HEK293T (cell line): ENCODE data around the gene SENP5.

Experiments used
- CTCF ChIA-PET: fragments of 350-600 bp; formaldehyde crosslinking; extraction: SDS; loops from one replicate; lab custom pipeline; 2021; ENCODE audit warnings: antibody characterized with exemption, inconsistent platforms; lab: Yijun Ruan, JAX
- POLR2A ChIA-PET: fragments of 350-600 bp; formaldehyde crosslinking; extraction: SDS; loops from one replicate; lab custom pipeline; 2020; ENCODE audit warnings: antibody characterized with exemption, inconsistent platforms; lab: Yijun Ruan, JAX
- DNase-seq: peaks from one replicate; pipeline ENCODE4 v3.0.0; 2012; ENCODE audit warnings: mixed read lengths; ENCODE audit errors: extremely low spot score
- ARNT ChIP-seq: fragments of 450-650 bp; IDR thresholded peaks from 2 replicates; pipeline ENCODE4 v1.6.1; 2017; ENCODE audit warnings: mild to moderate bottlenecking
- BHLHE40 ChIP-seq: fragments of 450-650 bp; IDR thresholded peaks from 2 replicates; pipeline ENCODE4 v1.6.1; 2016; ENCODE audit warnings: mild to moderate bottlenecking, moderate library complexity, borderline replicate concordance
- CTBP1 ChIP-seq: fragments of 450-650 bp; IDR thresholded peaks from 2 replicates; pipeline ENCODE4 v1.6.1; 2016; ENCODE audit warnings: borderline replicate concordance
- ELF4 ChIP-seq: fragments of 450-650 bp; IDR thresholded peaks from 2 replicates; pipeline ENCODE4 v1.6.1; 2017; ENCODE audit warnings: antibody characterized with exemption
- FOXA1 ChIP-seq: fragments of 450-650 bp; IDR thresholded peaks from 2 replicates; pipeline ENCODE4 v1.6.1; 2016; ENCODE audit warnings: mild to moderate bottlenecking
- FOXK2 ChIP-seq: fragments of 450-650 bp; IDR thresholded peaks from 2 replicates; pipeline ENCODE4 v1.6.1; 2016; ENCODE audit warnings: mild to moderate bottlenecking
- FOXM1 ChIP-seq: fragments of 450-650 bp; IDR thresholded peaks from 2 replicates; pipeline ENCODE4 v1.6.1; 2017; ENCODE audit warnings: mild to moderate bottlenecking, borderline replicate concordance
- HDGF ChIP-seq: fragments of 450-650 bp; IDR thresholded peaks from 2 replicates; pipeline ENCODE4 v1.6.1; 2017; ENCODE audit warnings: antibody characterized with exemption, borderline replicate concordance
- L3MBTL2 ChIP-seq: fragments of 450-650 bp; conservative IDR thresholded peaks from 2 replicates; pipeline ENCODE4 v1.6.1; 2016; ENCODE audit warnings: mild to moderate bottlenecking
- LEF1 ChIP-seq: fragments of 450-650 bp; IDR thresholded peaks from 2 replicates; pipeline ENCODE4 v1.6.1; 2017; ENCODE audit warnings: mild to moderate bottlenecking, borderline replicate concordance
- NFRKB ChIP-seq: fragments of 450-650 bp; IDR thresholded peaks from 2 replicates; pipeline ENCODE4 v1.6.1; 2016; ENCODE audit warnings: mild to moderate bottlenecking, moderate library complexity
- SP1 ChIP-seq: fragments of 450-650 bp; IDR thresholded peaks from 2 replicates; pipeline ENCODE4 v1.6.1; 2017
- SUZ12 ChIP-seq: fragments of 450-650 bp; IDR thresholded peaks from 2 replicates; pipeline ENCODE4 v1.6.1; 2016; ENCODE audit warnings: mild to moderate bottlenecking
- TARDBP ChIP-seq: fragments of 450-650 bp; IDR thresholded peaks from 2 replicates; pipeline ENCODE4 v1.6.1; 2016
- ZNF384 ChIP-seq: fragments of 450-650 bp; IDR thresholded peaks from 2 replicates; pipeline ENCODE4 v1.6.1; 2016
- TF ChIP-seq, protein P1 (sequence below): fragments of 450-650 bp; IDR thresholded peaks from 2 replicates; pipeline ENCODE4 v1.6.1; 2016

Gene SENP5

DNA sequence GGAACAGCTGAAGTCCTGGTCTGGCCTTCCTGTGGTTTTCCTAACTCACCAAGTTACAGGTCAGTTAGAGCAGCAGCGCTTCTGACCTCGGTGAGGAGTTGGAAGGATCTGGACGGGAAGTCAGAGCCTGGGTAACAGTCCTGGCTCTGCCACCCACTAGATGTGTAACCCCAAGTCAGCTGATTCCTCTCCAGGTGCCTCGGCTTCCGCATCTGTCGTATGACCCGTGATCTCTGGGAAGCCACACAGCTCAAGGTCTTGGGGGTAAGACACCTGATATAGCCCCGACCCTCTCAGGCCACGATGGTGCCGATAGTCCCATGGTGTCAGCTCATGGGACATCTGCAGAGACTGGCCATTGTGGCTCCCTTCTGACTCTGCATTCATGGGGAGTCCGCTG lies 109.2 kb downstream of the SENP5 start:
- DNase-seq = no peak
- TF ChIP-seq BHLHE40 (no peak), HDGF (no peak), ARNT (no peak), ELF4 (no peak), LEF1 (no peak), ZNF384 (no peak), FOXM1 (no peak)
- TF ChIP-seq, protein P1, sequence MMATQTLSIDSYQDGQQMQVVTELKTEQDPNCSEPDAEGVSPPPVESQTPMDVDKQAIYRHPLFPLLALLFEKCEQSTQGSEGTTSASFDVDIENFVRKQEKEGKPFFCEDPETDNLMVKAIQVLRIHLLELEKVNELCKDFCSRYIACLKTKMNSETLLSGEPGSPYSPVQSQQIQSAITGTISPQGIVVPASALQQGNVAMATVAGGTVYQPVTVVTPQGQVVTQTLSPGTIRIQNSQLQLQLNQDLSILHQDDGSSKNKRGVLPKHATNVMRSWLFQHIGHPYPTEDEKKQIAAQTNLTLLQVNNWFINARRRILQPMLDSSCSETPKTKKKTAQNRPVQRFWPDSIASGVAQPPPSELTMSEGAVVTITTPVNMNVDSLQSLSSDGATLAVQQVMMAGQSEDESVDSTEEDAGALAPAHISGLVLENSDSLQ = no peak
- CTCF ChIA-PET = no interaction called here
- POLR2A ChIA-PET = no interaction called here

DNA sequence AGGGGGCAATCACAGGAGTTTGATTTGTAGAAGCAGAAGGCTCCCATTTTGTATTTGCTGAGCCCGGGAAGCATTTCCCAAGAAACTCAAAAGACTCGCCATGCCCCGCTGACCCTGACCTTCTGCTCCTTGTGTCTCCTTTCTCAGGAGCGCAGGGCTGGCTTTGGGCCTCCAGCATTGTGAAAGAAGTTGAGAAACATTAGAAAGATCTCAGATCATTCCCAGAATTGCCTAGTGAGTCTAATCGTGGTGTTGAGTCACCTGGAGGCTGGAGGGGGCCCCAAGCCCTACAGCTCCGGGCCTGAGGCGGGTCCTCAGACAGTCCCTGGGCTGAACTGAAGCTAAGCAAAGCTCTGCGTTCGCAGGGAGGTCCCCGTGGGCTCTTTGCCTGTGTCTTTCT lies 111.8 kb downstream of the SENP5 start:
- no peak for DNase-seq
- CTCF ChIA-PET = no interaction called here
- TF ChIP-seq L3MBTL2 = no peak
- TF ChIP-seq CTBP1 = no peak
- TF ChIP-seq FOXK2 = no peak
- no peak for TF ChIP-seq ARNT
- TF ChIP-seq LEF1 = no peak
- TF ChIP-seq SUZ12 = no peak
- no peak for TF ChIP-seq SP1
- TF ChIP-seq FOXM1 = no peak
- no peak for TF ChIP-seq HDGF
- TF ChIP-seq ELF4 = no peak
- no peak for TF ChIP-seq FOXA1
- no peak for TF ChIP-seq TARDBP
- TF ChIP-seq NFRKB = no peak
- TF ChIP-seq, protein P1 = no peak
- TF ChIP-seq ZNF384 = no peak
- TF ChIP-seq BHLHE40 = no peak
- POLR2A ChIA-PET = no interaction called here

DNA sequence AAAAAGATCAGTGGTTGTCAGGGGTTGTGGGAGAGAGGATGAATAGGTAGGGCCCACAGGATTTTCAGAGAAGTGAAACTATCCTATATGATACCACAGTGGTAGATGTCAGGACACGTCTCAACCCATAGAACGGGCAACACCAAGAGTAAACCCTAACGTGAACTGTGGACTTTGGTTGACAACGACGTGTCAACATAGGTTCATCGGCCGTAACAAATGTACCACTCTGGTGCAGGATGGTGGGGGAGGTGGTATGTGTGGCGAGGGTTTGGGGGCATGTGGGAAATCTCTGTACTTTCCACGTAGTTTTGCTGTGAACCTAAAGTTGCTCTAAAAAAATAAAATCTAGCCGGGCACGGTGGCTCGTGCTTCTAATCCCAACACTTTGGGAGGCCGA lies 113.9 kb downstream of the SENP5 start:
- POLR2A ChIA-PET = no interaction called here
- DNase-seq = no peak
- no peak for TF ChIP-seq FOXK2
- TF ChIP-seq FOXA1 = no peak
- no peak for TF ChIP-seq SUZ12
- TF ChIP-seq CTBP1 = no peak
- TF ChIP-seq SP1 = no peak
- no peak for TF ChIP-seq ARNT
- TF ChIP-seq NFRKB = no peak
- TF ChIP-seq BHLHE40 = no peak
- TF ChIP-seq, protein P1 = no peak
- no peak for TF ChIP-seq L3MBTL2
- no peak for TF ChIP-seq FOXM1
- CTCF ChIA-PET = no interaction called here

DNA sequence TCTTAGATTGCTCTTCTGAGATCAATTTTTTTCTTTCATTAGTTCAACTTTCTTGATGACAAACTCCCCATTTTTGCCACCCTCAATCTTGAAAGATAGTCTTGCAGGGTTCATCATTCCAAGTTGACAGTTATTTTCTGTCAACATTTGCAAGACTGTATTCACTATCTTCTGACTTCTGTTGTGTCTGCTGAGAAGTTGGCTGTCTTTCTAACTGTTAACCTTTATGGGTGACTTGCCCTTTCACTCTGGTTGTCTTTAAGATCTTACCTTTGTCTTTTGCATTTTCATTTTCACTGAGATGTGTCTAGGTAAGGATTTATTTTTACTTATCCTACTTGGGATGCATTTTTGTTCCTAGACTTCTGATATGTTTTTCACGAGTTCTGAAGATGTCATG lies 115.5 kb downstream of the SENP5 start:
- CTCF ChIA-PET = no interaction called here

More for the DNA sequence above, 115.5 kb downstream of the SENP5 start:
- no peak for TF ChIP-seq L3MBTL2
- TF ChIP-seq ARNT = no peak
- TF ChIP-seq, protein P1 = no peak
- TF ChIP-seq TARDBP = no peak
- POLR2A ChIA-PET = no interaction called here
- DNase-seq = no peak
